Cortex of kidney (tissue), 1 donor: ENCODE measurements around the gene ARHGEF3.
"Not testable (repeated sequence)": the region's sequence is repeated elsewhere in the genome, so short reads cannot be mapped to it uniquely, and the experiment has no call there.

Experiments used
- DNase-seq: peaks from one replicate; lab custom pipeline; 2025; lab: John Stamatoyannopoulos, UW

Gene ARHGEF3

DNA sequence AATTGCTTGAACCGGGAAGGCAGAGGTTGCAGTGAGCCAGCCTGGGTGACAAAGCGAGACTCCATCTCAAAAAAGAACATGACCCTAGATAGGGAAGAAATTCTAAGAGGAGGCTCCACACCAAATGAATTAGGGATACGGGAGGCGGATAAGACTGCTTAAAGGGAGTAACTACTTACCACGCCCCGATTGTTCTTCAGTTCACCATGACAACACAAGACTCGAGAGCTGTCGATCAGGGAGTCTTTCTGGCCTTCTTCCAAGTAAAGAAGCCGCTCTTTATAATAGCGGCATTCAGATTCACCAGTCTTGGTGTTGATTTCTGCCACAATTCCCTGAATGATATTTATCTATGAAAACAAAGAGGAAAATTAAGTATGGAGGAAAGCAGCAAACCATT is 64.7 kb downstream of the ARHGEF3 start:
- no peak for DNase-seq

DNA sequence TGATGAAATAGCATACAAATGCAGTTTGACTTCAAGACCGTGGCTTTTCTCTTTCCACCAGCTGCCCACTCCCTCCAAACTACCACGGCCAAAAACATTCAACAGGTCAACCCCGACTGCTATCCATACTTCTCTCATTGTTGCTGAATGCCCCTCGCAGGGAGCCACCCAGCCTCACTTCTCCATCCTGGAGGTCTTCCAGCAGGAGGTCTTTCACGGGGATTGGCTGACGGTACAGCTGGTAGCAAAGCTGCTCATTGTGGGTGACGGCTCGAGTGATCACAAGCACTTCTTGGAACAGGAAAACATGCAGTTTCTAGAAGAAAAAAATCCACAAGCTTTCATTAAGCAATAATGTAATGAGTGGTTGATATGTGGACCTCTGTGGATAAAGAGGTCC is 69.6 kb downstream of the ARHGEF3 start:
- no peak for DNase-seq

DNA sequence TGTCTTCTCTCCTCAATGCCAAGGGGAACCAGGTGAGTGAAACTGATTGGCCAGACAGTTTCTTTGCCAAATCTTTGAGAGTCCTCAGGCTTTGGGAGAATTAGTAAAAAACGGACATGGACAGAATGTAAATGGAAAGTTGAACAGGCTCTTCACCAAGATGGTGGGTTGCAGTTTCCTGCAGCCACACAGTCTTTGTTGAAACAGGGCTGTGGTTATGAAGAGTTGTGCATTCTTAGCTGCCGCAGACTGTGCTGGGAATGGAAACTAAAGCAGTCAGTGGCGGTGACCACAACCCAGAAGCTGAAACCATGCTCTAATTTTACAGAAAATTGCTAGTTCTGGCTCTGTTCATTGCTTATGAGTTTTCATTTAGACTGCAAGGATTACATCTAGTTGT is 76.6 kb downstream of the ARHGEF3 start:
- DNase-seq: no peak

DNA sequence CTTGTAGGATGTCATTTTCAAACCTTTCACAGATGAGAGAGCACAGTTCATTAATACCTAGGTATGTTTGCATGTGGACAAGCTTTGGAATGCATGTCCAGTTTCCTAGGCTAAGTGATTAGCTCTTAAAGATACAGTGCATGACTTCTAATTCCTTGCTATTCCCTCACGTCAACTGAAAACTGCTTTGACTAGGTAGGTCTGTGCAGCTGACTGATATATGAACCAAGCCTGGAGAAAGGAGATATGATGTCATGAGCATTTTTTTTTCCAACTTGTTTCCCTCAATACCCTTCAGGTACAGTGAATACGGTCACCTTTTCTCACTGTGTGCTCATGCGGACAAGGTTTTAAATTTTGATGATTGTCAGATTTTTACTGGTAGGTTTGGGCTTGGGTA is 77.1 kb downstream of the ARHGEF3 start:
- no peak for DNase-seq

DNA sequence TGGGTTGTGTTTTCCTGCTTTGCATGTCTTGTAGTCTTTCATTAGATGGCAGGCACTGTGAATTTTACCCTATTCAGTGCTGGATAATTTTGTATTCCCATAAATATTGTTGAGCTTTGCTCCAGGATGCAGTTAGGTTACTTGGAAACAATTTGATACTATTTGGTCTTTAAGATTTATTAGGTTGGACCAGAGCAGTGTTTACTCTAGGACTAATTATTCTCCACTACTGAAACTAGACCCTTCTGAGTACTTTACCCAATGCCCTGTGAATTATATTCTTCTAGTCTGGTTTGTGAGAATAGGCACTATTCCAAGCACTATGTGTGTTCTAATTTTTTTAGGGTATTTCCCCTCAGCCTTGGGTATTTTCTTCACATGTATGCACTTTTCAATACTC is 80.9 kb downstream of the ARHGEF3 start:
- no peak for DNase-seq

DNA sequence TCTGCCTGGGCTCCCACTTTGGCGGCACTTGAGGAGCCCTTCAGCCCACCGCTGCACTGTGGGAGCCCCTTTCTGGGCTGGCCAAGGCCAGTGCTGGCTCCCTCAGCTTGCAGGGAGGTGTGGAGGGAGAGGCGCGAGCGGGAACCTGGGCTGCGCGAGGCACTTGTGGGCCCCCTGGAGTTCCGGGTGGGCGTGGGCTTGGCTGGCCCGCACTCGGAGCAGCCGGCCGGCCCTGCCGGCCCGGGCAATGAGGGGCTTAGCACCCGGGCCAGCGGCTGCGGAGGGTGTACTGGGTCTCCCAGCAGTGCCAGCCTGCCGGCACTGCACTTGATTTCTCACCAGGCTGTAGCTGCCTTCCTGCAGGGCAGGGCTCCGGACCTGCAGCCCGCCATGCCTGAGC is 82.9 kb downstream of the ARHGEF3 start:
- DNase-seq: not testable (repeated sequence)

DNA sequence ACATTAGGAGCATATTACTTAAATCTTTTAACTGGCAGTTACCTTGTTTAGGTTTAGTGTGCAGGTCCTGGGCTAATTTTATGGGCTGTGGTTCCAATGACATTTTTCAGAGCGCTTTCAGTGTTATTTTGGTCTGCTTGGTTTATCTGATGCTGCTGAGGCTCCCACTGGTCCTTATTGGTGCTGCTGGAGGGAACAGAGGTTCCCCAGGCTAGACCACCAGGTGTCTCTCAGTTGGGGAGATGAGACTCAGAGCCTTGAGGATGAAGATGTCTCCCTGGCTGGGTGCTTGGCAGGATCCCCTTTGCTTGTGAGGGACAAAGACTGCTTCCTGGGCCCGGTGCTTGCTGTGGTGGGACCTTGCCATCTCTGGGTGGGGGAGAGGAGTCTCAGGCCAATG is 90.4 kb downstream of the ARHGEF3 start:
- no peak for DNase-seq

DNA sequence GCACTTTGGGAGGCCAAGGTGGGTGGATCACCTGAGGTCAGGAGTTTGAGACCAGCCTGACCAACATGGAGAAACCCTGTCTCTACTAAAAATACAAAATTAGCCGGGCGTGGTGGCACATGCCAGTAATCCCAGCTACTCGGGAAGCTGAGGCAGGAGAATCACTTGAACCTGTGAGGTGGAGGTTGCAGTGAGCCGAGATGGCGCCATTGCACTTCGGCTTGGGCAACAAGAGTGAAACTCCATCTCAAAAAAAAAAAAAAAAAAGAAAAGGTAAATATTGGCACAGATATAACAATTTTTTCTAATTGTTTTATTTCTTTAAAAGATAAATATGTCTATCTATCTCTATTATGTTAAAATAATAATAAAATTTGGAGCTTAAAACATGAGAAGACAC is 94.3 kb downstream of the ARHGEF3 start:
- DNase-seq: not testable (repeated sequence)

DNA sequence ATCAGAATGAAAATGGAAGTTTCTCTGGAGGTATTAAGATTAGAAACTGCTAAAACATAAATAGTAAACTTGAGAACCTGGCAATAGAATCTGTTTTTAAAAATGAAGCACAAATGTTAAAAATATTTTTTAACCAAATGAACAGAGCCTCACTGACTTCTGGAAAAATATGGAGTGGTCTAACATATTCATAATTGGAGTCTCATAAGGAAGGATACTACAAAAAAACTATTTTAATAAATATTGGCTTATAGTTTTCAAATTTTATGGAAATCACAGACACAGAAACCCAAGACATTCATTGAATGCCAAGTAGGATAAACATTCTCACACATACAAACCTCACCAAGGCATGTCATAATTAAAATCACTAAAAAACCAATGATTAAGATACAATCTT is 95.1 kb downstream of the ARHGEF3 start:
- no peak for DNase-seq

DNA sequence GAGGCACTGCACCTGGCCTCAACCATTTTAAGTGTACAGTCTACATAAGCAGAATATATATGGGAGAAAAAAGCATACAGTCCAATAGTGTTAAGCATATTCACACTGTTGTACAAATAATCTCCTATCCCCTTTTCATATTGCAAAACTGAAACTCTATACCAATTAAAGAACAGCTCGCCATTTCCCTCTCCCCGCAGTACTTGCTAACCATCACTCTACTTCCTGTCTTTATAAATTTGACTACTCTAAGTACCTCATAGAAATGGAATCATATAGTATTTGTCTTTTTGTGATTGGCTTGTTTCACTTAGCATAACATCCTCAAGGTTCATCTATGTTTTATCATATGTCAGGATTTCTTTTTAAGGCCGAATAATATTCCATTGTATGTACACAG is 97.0 kb downstream of the ARHGEF3 start:
- DNase-seq: no peak

DNA sequence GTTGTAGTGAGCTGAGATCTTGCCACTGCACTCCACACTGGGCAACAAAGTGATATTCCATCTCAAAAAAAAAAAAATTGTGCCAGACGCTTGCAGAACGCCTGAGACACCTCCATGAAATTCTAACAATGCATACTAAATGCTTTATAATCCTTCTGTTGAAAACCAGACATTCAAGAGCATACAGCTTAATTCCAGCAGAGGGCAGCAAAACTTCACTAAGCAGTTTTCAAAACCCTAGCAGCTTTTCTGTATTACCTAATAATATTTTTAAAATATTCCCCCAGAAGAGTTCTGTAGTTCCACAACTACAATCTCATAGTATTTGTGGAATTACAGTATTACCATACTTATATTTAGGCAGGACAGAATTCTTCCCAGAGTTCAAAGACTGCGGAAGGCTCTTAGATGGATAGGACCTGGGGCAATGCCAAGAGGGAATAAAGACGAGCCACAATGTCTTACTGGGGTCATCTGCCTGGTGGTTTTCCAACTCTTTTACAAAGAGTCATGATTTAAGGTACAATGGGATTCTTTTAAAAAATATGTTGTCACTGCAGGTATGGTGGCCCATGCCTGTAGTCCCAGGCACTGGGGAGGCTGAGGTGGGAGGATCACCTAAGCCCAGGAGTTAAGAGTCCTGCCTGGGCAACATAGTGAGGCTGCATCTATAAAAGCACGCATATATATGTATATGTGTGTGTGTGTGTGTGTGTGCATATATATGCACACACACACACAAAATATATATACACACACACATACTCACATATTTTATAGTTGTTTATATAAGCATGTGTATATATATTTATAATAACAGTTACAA is 99.0 kb downstream of the ARHGEF3 start:
- DNase-seq: no peak

DNA sequence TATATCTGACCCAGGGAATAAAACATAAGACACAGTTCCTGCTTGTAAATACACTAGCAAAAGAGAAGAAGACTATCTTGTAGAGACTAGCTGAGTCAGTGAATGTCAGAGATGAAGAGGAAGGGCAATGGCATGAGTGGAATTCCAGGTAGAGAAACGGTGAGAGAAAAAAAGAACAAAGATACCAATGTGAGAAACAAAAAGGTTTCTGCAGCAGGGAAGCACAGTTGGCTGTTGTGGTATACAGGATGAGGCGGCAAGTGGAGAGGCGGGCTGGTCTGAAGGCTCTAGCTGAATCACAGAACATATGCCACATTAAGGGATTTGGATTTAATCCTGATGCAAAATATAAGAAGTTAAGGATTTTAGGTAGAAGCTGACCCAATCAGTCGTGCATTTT is 101.6 kb downstream of the ARHGEF3 start:
- DNase-seq: no peak

DNA sequence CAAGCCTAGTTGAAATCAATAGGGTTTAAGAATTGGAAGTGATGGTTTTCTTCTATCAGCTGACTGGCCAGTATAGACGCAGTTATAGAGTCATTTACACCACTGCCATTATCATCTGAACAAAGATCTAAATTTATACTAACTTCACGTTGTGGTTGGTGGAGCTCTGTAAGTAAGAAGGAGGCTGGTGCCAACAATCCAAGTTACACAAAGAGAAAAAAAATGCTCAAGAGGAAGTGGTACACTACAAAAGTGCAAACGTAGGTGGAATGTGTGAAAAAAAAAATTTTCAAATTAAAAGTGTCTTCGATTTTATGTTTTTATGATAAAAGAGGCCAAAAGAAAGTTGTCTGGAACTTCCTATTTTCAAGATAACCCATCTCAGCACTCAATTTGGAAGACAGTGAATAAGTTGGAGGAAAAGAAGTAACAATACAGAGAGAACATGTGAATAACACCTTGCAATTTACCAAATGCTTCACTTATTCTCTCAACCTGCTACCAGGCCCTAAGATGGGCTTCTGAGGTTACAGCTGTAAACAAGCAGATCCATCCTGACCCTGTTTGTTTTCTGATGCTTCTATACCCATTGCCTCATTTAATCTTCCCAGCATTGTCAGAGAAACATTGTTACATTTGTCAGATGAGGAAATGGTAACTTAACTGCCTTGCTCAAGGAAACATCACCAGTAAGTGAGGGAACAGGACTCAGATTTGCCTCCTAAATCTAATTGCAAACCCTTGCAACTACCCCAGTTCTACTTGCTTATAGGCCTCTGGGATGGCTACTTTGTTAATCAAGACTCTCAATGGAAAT is 106.7 kb downstream of the ARHGEF3 start:
- DNase-seq: no peak

DNA sequence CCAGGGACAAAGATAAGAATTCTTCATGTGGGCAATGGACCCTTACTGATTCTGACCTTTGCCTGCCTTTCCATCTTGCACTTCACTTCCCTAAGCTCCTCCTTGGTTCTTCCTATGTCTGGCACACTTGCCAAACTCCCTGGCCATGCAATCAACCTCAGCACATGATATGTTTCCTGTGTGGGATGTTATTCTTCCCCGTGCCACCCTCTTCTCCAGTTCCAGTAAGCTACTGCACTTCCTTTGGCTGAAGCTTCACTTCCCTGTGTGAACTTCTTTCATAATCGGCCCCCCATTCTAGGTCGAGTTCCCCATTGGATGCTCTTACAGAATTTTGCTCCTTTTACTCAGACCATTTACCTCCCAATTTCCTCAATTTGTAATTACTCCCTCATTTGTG is 108.0 kb downstream of the ARHGEF3 start:
- DNase-seq: no peak

DNA sequence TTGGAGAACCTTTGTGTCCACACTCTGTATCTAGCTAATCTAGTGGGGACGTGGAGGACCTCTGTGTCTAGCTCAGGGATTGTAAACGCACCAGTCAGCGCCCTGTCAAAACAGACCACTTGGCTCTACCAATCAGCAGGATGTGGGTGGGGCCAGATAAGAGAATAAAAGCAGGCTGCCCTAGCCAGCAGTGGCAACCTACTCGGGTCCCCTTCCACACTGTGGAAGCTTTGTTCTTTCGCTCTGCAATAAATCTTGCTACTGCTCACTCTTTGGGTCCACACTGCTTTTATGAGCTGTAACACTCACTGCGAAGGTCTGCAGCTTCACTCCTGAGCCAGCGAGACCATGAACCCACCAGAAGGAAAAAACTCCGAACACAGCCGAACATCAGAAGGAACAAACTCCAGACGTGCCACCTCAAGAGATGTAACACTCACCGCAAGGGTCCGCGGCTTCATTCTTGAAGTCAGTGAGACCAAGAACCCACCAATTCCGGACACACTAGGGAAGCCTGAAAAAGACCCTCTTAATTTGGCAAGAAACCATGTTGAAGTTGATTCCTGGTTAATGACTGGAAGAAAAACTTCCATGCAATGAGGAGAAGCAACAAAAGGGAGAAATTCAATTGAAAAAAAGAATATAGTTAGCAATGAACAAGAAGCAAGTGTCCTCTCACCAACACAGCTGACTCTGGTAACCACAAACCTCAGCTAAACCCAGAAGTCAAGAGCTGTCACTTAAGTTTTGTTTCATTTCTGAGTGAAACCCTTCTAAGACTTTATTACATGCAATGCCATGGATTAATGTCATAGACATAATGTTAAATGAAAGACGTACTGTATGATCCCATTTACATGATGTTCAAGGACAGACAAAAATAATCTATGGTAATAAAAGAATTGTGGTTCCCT is 109.0 kb downstream of the ARHGEF3 start:
- not testable (repeated sequence) for DNase-seq

DNA sequence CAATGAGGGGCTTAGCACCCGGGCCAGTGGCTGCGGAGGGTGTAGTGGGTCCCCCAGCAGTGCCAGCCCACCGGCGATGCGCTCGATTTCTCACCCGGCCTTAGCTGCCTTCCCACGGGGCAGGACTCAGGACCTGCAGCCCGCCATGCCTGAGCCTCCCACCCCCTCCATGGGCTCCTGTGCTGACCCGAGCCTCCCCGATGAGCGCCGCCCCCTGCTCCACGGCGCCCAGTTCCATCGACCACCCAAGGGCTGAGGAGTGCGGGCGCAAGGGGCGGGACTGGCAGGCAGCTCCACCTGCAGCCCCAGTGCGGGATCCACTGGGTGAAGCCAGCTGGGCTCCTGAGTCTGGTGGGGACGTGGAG is 109.8 kb downstream of the ARHGEF3 start:
- not testable (repeated sequence) for DNase-seq

DNA sequence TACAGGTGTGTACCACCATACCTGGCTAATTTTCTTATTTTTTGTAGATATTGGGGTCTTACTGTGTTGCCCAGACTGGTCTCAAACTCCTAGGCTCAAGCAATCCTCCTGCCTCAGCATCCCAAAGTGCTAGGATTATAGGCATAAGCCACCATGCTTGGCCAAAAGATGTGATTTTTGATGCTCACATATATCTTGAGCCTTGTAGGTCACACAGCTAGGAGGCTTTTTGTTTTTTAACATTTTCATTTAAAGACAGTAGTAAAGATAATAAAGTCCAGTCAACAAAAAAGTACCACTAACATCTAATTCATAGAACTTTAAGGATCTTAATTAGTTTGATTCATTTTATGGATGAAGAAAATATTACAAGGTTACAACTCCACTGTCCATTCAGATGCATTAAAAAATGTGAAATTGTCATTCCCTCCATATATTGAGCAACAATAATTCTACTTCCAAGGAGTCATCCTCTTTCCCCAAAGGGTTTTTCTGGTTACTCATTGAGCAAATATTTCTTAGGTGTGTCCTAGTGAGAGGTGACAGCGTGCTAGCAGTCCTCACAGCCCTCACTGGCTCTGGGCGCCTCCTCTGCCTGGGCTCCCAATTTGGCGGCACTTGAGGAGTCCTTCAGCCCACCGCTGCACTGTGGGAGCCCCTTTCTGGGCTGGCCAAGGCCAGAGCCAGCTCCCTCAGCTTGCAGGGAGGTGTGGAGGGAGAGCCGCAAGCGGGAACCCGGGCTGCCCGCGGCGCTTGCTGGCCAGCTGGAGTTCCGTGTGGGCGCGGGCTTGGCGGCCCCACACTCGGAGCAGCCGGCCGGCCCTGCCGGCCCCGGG is 110.4 kb downstream of the ARHGEF3 start:
- DNase-seq: no peak

DNA sequence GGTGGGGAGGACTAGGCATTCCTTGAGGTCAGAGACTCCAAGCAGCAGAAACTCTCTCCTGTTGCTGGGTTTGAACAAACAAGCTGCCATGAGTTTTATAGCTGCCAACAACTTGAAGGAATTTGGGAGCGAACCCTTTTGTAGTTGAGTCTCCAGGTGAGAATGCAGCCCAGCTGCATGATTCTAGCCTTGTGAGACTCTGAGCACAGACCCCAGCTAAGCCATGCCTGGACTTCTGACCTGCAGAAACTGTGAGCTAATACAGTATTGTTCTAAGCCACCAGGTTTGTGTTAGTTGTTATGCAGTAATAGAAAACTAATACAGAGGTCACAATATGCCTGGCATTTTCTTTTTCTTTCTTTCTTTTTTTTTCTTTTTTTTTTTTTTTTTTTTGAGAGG is 112.4 kb downstream of the ARHGEF3 start:
- DNase-seq: no peak

DNA sequence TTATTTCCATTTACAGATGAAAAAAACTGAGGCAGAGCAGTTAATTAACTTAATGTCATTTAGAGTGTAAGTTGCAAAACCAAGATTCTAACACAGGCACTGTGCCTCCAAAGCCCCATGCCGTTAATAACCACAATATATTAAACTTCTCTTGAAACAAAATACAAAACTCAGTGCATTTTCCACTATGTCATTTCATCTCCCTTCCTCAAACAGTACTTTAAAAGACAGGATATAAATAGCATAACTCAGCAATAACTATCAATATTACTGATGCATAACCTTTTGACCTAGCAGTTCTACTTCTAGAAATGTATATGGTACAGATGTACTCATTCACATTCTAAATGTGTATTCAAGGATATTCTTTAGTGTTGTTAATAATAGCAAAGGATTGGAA is 113.6 kb downstream of the ARHGEF3 start:
- no peak for DNase-seq

DNA sequence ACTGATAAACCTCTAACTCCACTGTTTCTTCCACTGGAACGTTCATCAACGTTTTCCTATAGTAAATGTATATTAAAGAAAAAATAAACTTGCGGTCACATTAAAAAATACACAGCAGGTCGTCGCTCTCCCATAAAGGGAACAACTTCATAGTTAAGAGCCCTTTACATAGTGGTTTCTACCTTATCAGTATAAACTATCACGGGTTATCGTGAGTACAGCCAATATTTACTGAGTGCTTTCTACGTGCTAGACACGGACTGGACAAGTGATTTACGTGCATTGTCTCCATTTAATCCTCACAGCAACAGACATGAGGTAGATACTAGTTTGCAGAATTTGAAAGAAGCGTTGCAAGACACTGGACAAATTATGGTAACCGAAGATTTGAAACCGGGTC is 117.7 kb downstream of the ARHGEF3 start:
- no peak for DNase-seq

DNA sequence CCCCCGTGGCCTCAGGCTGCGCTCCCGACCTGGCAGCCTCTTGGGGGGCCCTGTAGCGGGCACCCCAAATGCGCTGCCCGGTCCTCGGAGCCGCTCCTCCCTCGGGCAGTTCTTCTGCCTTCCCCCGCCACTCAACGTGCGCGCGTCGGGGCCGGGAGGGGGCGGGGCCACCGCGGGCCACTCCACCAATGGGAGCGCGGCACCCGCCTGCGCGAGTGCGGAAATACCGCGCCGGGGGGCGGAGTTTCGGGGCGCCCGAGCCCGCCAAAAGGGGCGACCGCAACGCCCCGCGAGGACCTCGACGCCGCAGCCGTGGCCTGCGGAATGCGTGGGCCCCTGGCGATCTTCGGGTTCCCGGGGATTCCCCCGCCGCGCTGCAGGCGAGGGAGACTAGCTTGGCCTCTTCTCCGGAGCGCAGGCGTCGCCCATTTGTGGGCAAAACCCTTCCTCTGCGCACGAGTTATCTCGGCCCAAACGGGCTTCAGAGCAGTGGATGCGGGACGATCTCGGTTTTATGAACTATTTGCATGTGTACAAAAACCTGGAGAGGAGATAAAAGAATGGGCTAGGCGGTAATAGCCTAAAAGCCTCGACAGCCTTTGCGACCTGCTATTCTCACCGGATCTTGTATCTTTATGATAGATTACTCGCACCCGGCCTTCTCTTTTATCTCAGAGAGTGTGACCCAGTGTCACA is 118.5 kb downstream of the ARHGEF3 start, which contains the start of gene TASOR:
Gene TASOR (minus strand): TSS at position 144 of the 696 bp plus-strand sequence. CDS start 259 bp downstream, outside the sequence.
- DNase-seq: peak; percentile 45
